Uterus (tissue), 2 donors: ENCODE data around the gene TPRG1.

Experiments used
- CTCF ChIP-seq, 4 experiments: fragments of 200-600 bp in 2 of 4; fragments of 450-650 bp in 2 of 4; sonication (generic) in 2 of 4; IDR thresholded peaks; one replicate each; pipeline ENCODE4 v1.5.1; 2016 to 2019; ENCODE audit warnings: antibody characterized with exemption in 4 of 4, mild to moderate bottlenecking in 2 of 4, moderate library complexity in 1 of 4
- POLR2A ChIP-seq, 2 donors: fragments of 450-650 bp; IDR thresholded peaks; one replicate each; pipeline ENCODE4 v1.6.1; 2016; ENCODE audit warnings: antibody characterized with exemption in 2 of 2, mild to moderate bottlenecking in 1 of 2, moderate library complexity in 1 of 2

- TF ChIP-seq CTCF (IDR thresholded peaks at IDR 0.05) = no peak
- TF ChIP-seq POLR2A (IDR thresholded peaks at IDR 0.05) = no peak
These were observed 49.7 kb upstream of the TPRG1 start for GRCh38 chr3:189122110-189122509.
